GM10248 (cell line): ENCODE results near the gene FUCA2.

ENCODE experiments used
- CTCF ChIA-PET: fragments of 300-600 bp; sonication (Branson Sonifier 250); formaldehyde crosslinking; extraction: SDS; loops from one replicate; lab custom pipeline; 2021; ENCODE audit warnings: antibody characterized with exemption; lab: Yijun Ruan, JAX
- POLR2A ChIA-PET: fragments of 350-650 bp; sonication (Branson Sonifier 250); formaldehyde crosslinking; extraction: SDS; loops from one replicate; lab custom pipeline; 2020; ENCODE audit warnings: antibody characterized with exemption; lab: Yijun Ruan, JAX
- DNase-seq: peaks from one replicate; pipeline ENCODE4 v3.0.0; 2012; ENCODE audit errors: extremely low spot score
- CTCF ChIP-seq: IDR thresholded peaks from 2 replicates; pipeline ENCODE4 v1.5.1; 2012; ENCODE audit warnings: mild to moderate bottlenecking, low read depth; ENCODE audit errors: extremely low read depth, missing control alignments, control extremely low read depth

FUCA2 gene

GRCh38 chr6:143496974-143497373 lies 14.5 kb downstream of the FUCA2 start:
- no peak for TF ChIP-seq CTCF
- ChIA-PET CTCF (interaction anchor here (1.1 to 2.0 kb wide), 4 partner anchors 9 to 804 kb away, joined by 3 to 15 read pairs (median 3); no protein-coding TSS in a partner anchor), POLR2A (no interaction called here)
- DNase-seq: no peak

- DNase-seq: no peak
- no peak for TF ChIP-seq CTCF
- CTCF ChIA-PET: interaction anchor here (1.2 to 1.4 kb wide), 3 partner anchors 11 to 65 kb away, joined by 4 to 5 read pairs (median 4); no protein-coding TSS in a partner anchor
- POLR2A ChIA-PET: no interaction called here
These were observed 20.7 kb downstream of the FUCA2 start for GRCh38 chr6:143490775-143491174.

DNA sequence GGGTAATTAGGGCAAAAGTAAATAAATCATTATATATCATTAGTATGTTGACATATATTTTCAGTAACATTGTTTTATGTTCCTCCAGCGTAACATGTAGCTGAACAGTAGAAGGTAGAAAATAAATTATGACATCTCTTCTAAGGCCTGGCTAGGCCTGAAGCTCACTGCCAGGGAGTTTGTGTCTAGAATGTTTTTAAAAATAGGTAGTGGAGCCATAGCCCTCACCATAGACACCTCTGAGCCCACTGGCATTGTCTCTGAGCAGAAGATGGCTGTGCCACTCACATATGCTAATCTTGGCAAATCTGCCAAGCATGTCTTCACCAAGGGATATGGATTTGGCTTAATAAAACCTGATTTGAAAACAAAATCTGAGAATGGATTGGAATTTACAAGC lies 21.3 kb downstream of the FUCA2 start:
- no peak for DNase-seq
- ChIA-PET CTCF (interaction anchor here (1.2 to 1.4 kb wide), 3 partner anchors 12 to 64 kb away, joined by 4 to 5 read pairs (median 4); no protein-coding TSS in a partner anchor), POLR2A (no interaction called here)
- TF ChIP-seq CTCF: no peak

DNA sequence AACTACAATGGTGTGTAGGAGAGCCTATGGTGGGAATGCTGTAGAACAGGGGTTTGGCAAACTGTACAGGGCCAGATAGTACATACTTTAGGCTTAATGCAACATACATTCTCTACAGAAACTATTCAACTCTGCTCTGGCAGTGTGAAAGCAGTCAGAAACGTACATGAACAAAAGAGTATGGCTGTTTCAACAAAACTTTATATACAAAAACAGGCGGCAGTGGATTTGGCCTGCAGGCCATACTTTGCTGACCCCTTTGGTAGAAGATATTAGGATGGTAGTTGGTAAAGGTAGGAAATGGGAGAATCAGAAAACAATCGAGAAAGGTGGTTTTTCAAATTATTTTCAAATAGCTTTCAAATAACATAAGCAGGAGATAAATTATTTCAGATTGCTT lies 24.8 kb downstream of the FUCA2 start:
- CTCF ChIA-PET: interaction anchor here (1.0 to 1.5 kb wide), 4 partner anchors 8 to 36 kb away, joined by 3 to 5 read pairs (median 4); partner anchors contain the start of genes ADAT2 and PEX3
- TF ChIP-seq CTCF: no peak

GRCh38 chr6:143485967-143486366 lies 25.6 kb downstream of the FUCA2 start:
- CTCF ChIA-PET: no interaction called here
- POLR2A ChIA-PET: no interaction called here
- no peak for DNase-seq
- TF ChIP-seq CTCF: no peak

More for the DNA sequence above, 24.8 kb downstream of the FUCA2 start:
- POLR2A ChIA-PET: no interaction called here
- no peak for DNase-seq

- CTCF ChIA-PET: interaction anchor here (0.8 to 1.6 kb wide), 3 partner anchors 10 to 27 kb away, joined by 3 to 6 read pairs (median 3); no protein-coding TSS in a partner anchor
- TF ChIP-seq CTCF: no peak
- no peak for DNase-seq
- POLR2A ChIA-PET: no interaction called here
These were observed 28.9 kb downstream of the FUCA2 start for GRCh38 chr6:143482593-143482992.
